ENCODE data around the gene ALOX15B. TPM values are rescaled to one million over a fixed set of nuclear protein-coding genes. Genes with fewer than 3 reads are reported as not detected.

ALOX15B gene
- total RNA-seq, 1 experiment from 2014 or later = 0.30 TPM

- Histone ChIP-seq H3K4me1 (ENCODE audit: control insufficient read depth in 1 of 2, insufficient read depth in 2 of 2, low read length in 2 of 2) (no peaks in the 10 kb centered on the region), H3K9me3 (ENCODE audit: control insufficient read depth in 1 of 2, insufficient read depth in 1 of 2, low read depth in 1 of 2, low read length in 2 of 2) (no peaks in the 10 kb centered on the region), H3K4me3 (replicated peaks in 1 of 2; ENCODE audit: low read depth in 1 of 2, low read length in 2 of 2) (no peak overlapping the region), H3K9me2 (ENCODE audit: insufficient read depth) (no peaks in the 10 kb centered on the region), H3K27me3 (ENCODE audit: insufficient read depth, low read length) (no peaks in the 10 kb centered on the region), H3K4me2 (ENCODE audit: low read length) (no peak overlapping the region), H3K27ac (ENCODE audit: low read depth, low read length) (no peak overlapping the region), H3K36me3 (ENCODE audit: control insufficient read depth in 1 of 2, insufficient read depth in 2 of 2, low read length in 2 of 2) (no peaks in the 10 kb centered on the region), H3K79me2 (ENCODE audit: insufficient read depth, low read length) (no peaks in the 10 kb centered on the region), H2AFZ (ENCODE audit: low read depth, low read length, poor library complexity, severe bottlenecking) (no peak overlapping the region), H3K9ac (ENCODE audit: low read length) (no peak overlapping the region), H4K20me1 (ENCODE audit: insufficient read depth) (no peaks in the 10 kb centered on the region)
- ChIA-PET RAD21 (ENCODE audit: low non-redundant PET in 1 of 2, low total read pairs in 2 of 2, uncharacterized antibody in 2 of 2, unreplicated experiment in 2 of 2) (no interaction called here), CTCF (interaction anchor here (1.5 to 2.6 kb wide), 3 partner anchors 10 to 35 kb away, joined by 5 to 14 read pairs (median 5); no protein-coding TSS in a partner anchor), POLR2A (no interaction called here)
- ATAC-seq = no peak
- intact Hi-C loops (cut with micrococcal nuclease) = no loop called here
- BruUV-seq (replicated peaks) = no TSS peak
- TF ChIP-seq ZFX (IDR thresholded peaks at IDR 0.05) = no peak
- TF ChIP-seq JUND (IDR thresholded peaks at IDR 0.05) = no peak
- no peak for TF ChIP-seq ELF1 (IDR thresholded peaks at IDR 0.05; ENCODE audit: borderline replicate concordance, low read depth)
- no peak for TF ChIP-seq ZNF274 (IDR thresholded peaks at IDR 0.05; ENCODE audit: low read depth, low read length)
- no peak for TF ChIP-seq MAX (IDR thresholded peaks at IDR 0.05)
- no peak for TF ChIP-seq YY1 (IDR thresholded peaks at IDR 0.05; ENCODE audit: extremely low read depth, insufficient replicate concordance, low read depth, low read length)
- TF ChIP-seq EGR1 (IDR thresholded peaks at IDR 0.05; ENCODE audit: low read depth) = no peak
- no peak for DNase-seq (ENCODE audit: low read depth, low spot score)
Observed at GRCh38 chr17:8031950-8032349, 6.9 kb upstream of the ALOX15B start.

GRCh38 chr17:8032442-8032841 lies 6.4 kb upstream of the ALOX15B start:
- BruUV-seq (replicated peaks) = no TSS peak
- H3K9ac ChIP-seq (ENCODE audit: low read length) = no peak overlapping the region
- ChIA-PET CTCF (interaction anchor here (1.5 to 2.6 kb wide), 3 partner anchors 9 to 35 kb away, joined by 5 to 14 read pairs (median 5); no protein-coding TSS in a partner anchor), POLR2A (no interaction called here), RAD21 (ENCODE audit: low non-redundant PET in 1 of 2, low total read pairs in 2 of 2, uncharacterized antibody in 2 of 2, unreplicated experiment in 2 of 2) (no interaction called here)
- H3K36me3 ChIP-seq (ENCODE audit: control insufficient read depth in 1 of 2, insufficient read depth in 2 of 2, low read length in 2 of 2) = no peaks in the 10 kb centered on the region
- H3K79me2 ChIP-seq (ENCODE audit: insufficient read depth, low read length) = no peaks in the 10 kb centered on the region
- no peak overlapping the region for H3K27ac ChIP-seq (ENCODE audit: low read depth, low read length)
- no peak overlapping the region for H3K4me2 ChIP-seq (ENCODE audit: low read length)
- no peaks in the 10 kb centered on the region for H3K4me1 ChIP-seq (ENCODE audit: control insufficient read depth in 1 of 2, insufficient read depth in 2 of 2, low read length in 2 of 2)
- intact Hi-C loops (cut with micrococcal nuclease) = no loop called here
- no peak for ATAC-seq
- no peak for DNase-seq (ENCODE audit: low read depth, low spot score)
- no peaks in the 10 kb centered on the region for H3K9me2 ChIP-seq (ENCODE audit: insufficient read depth)
- H3K4me3 ChIP-seq (replicated peaks in 1 of 2; ENCODE audit: low read depth in 1 of 2, low read length in 2 of 2) = no peak overlapping the region
- no peak overlapping the region for H2AFZ ChIP-seq (ENCODE audit: low read depth, low read length, poor library complexity, severe bottlenecking)
- H3K9me3 ChIP-seq (ENCODE audit: control insufficient read depth in 1 of 2, insufficient read depth in 1 of 2, low read depth in 1 of 2, low read length in 2 of 2) = no peaks in the 10 kb centered on the region
- H4K20me1 ChIP-seq (ENCODE audit: insufficient read depth) = no peaks in the 10 kb centered on the region
- no peaks in the 10 kb centered on the region for H3K27me3 ChIP-seq (ENCODE audit: insufficient read depth, low read length)
- TF ChIP-seq SP1 (IDR thresholded peaks at IDR 0.05; ENCODE audit: low read depth) = no peak
- no peak for TF ChIP-seq JUND (IDR thresholded peaks at IDR 0.05)
- no peak for TF ChIP-seq ZBTB33 (IDR thresholded peaks at IDR 0.05; ENCODE audit: extremely low read depth, insufficient replicate concordance, low read length)
- no peak for TF ChIP-seq POLR2A (IDR thresholded peaks at IDR 0.05; ENCODE audit: borderline replicate concordance, extremely low read depth, insufficient read depth, insufficient read length)
- no peak for TF ChIP-seq RAD21 (IDR thresholded peaks at IDR 0.05; ENCODE audit: low read depth)
- TF ChIP-seq CBX3 (IDR thresholded peaks at IDR 0.05; ENCODE audit: low read depth) = no peak
- no peak for TF ChIP-seq MAX (IDR thresholded peaks at IDR 0.05)
- no peak for TF ChIP-seq CTCF (IDR thresholded peaks at IDR 0.05 in 2 of 3, conservative IDR thresholded peaks at IDR 0.05 in 1 of 3; ENCODE audit: borderline replicate concordance in 1 of 3, insufficient read depth in 1 of 3, low read depth in 2 of 3, low read length in 2 of 3)
- no peak for TF ChIP-seq ATF3 (IDR thresholded peaks at IDR 0.05)
- no peak for TF ChIP-seq EZH2phosphoT487 (IDR thresholded peaks at IDR 0.05; ENCODE audit: borderline replicate concordance)
- no peak for TF ChIP-seq YY1 (IDR thresholded peaks at IDR 0.05; ENCODE audit: extremely low read depth, insufficient replicate concordance, low read depth, low read length)
- TF ChIP-seq EZH2 (IDR thresholded peaks at IDR 0.05) = no peak
- TF ChIP-seq SIN3A (IDR thresholded peaks at IDR 0.05; ENCODE audit: low read depth) = no peak

Data from HCT116 (cell line).